IMR-90 (cell line): ENCODE measurements around the gene COPS9. TPM values are rescaled to one million over a fixed set of nuclear protein-coding genes. Genes with fewer than 3 reads are reported as not detected.

Experiments
- ATAC-seq: fragments of 200-7000 bp; cut with Tn5 transposase; 2 replicates; pipeline ENCODE4 v1.9.1; 2020; ENCODE audit warnings: low read depth, mild to moderate bottlenecking, moderate library complexity
- BruUV-seq: library from RNA; stranded (reverse); fragments of 400-500 nt; replicated peaks from 2 replicates; lab custom pipeline; 2021; lab: Mats Ljungman, UMichigan
- CTCF ChIA-PET: fragments of 300-600 bp; formaldehyde crosslinking; extraction: SDS; loops from one replicate; lab custom pipeline; 2021; ENCODE audit warnings: antibody characterized with exemption; lab: Yijun Ruan, JAX
- POLR2A ChIA-PET: fragments of 300-600 bp; sonication (Branson Sonifier 250); formaldehyde crosslinking; loops from one replicate; lab custom pipeline; 2022; ENCODE audit warnings: antibody characterized with exemption; ENCODE audit not compliant: unreplicated experiment; lab: Charles Lee
- DNase-seq: peaks from one replicate; pipeline ENCODE4 v3.0.0; 2013
- H2AFZ ChIP-seq: replicated peaks from 2 replicates; pipeline ENCODE3; 2013; ENCODE audit warnings: low read length, mild to moderate bottlenecking; ENCODE audit not compliant: poor library complexity
- H2AK5ac ChIP-seq: 2 replicates; pipeline ENCODE4 v1.6.1; 2013; ENCODE audit warnings: low read depth, low read length, inconsistent platforms
- H2AK9ac ChIP-seq: replicated peaks from 2 replicates; pipeline ENCODE3; 2013; ENCODE audit warnings: mild to moderate bottlenecking, low read depth, low read length, moderate library complexity; ENCODE audit not compliant: poor library complexity
- H2BK120ac ChIP-seq: 2 replicates; pipeline ENCODE4 v1.6.1; 2013; ENCODE audit warnings: low read depth, low read length, inconsistent platforms
- H2BK15ac ChIP-seq: 3 replicates; pipeline ENCODE4 v1.6.1; 2013; ENCODE audit warnings: low read depth, low read length, inconsistent platforms
- H2BK20ac ChIP-seq: 2 replicates; pipeline ENCODE4 v1.6.1; 2013; ENCODE audit warnings: low read depth, mild to moderate bottlenecking, inconsistent platforms, low read length, moderate library complexity
- H2BK5ac ChIP-seq: 2 replicates; pipeline ENCODE4 v1.6.1; 2013; ENCODE audit warnings: mild to moderate bottlenecking, low read depth, low read length, inconsistent platforms; ENCODE audit not compliant: poor library complexity, severe bottlenecking
- H3K14ac ChIP-seq: replicated peaks from 2 replicates; pipeline ENCODE4 v1.6.1; 2013; ENCODE audit warnings: low read depth, low read length, inconsistent platforms
- H3K18ac ChIP-seq: 2 replicates; pipeline ENCODE4 v1.6.1; 2013; ENCODE audit warnings: low read depth, low read length, control low read depth
- H3K23ac ChIP-seq: 2 replicates; pipeline ENCODE4 v1.6.1; 2013; ENCODE audit warnings: low read depth, low read length, inconsistent platforms
- H3K27ac ChIP-seq: 2 replicates; pipeline ENCODE4 v1.5.1; 2013; ENCODE audit warnings: mild to moderate bottlenecking, control low read depth, low read length; ENCODE audit not compliant: insufficient read depth
- H3K27me3 ChIP-seq: 2 replicates; pipeline ENCODE4 v1.6.1; 2013; ENCODE audit warnings: low read length; ENCODE audit not compliant: control insufficient read depth, insufficient read depth
- H3K36me3 ChIP-seq: 2 replicates; pipeline ENCODE4 v1.6.1; 2013; ENCODE audit warnings: low read length, mixed read lengths; ENCODE audit not compliant: control insufficient read depth, insufficient read depth
- H3K4ac ChIP-seq: 2 replicates; pipeline ENCODE4 v1.6.1; 2013; ENCODE audit warnings: low read depth, low read length, inconsistent platforms
- H3K4me1 ChIP-seq: 2 replicates; pipeline ENCODE4 v1.6.1; 2013; ENCODE audit warnings: low read length, mixed read lengths; ENCODE audit not compliant: control insufficient read depth, insufficient read depth
- H3K4me2 ChIP-seq: 2 replicates; pipeline ENCODE4 v1.6.1; 2013; ENCODE audit warnings: low read depth, mild to moderate bottlenecking, control low read depth, low read length, moderate library complexity
- H3K4me3 ChIP-seq: 2 replicates; pipeline ENCODE4 v1.5.1; 2013; ENCODE audit warnings: low read depth, mild to moderate bottlenecking, control low read depth, low read length, moderate library complexity; ENCODE audit not compliant: insufficient read depth
- H3K56ac ChIP-seq: 2 replicates; pipeline ENCODE4 v1.6.1; 2013; ENCODE audit warnings: low read length, inconsistent platforms; ENCODE audit not compliant: insufficient read depth; ENCODE audit errors: extremely low read depth
- H3K79me1 ChIP-seq, 2 experiments: 2 replicates each; pipeline ENCODE4 v1.6.1; 2013; ENCODE audit warnings: low read length in 2 of 2, inconsistent platforms in 1 of 2, low read depth in 1 of 2
- H3K9ac ChIP-seq: 2 replicates; pipeline ENCODE4 v1.6.1; 2013; ENCODE audit warnings: low read depth, low read length, control low read depth
- H3K9me1 ChIP-seq: 2 replicates; pipeline ENCODE4 v1.6.1; 2013; ENCODE audit warnings: low read length, inconsistent platforms; ENCODE audit not compliant: insufficient read depth
- H3K9me3 ChIP-seq: 2 replicates; pipeline ENCODE4 v1.6.1; 2013; ENCODE audit warnings: low read length; ENCODE audit not compliant: control insufficient read depth, insufficient read depth
- H4K20me1 ChIP-seq: 2 replicates; pipeline ENCODE4 v1.6.1; 2013; ENCODE audit warnings: low read length, inconsistent platforms; ENCODE audit not compliant: insufficient read depth
- H4K5ac ChIP-seq: 2 replicates; pipeline ENCODE4 v1.6.1; 2013; ENCODE audit warnings: mild to moderate bottlenecking, low read depth, low read length, control low read depth
- H4K8ac ChIP-seq, 2 experiments: 2 replicates each; pipeline ENCODE4 v1.6.1; 2013; ENCODE audit warnings: low read depth in 2 of 2, low read length in 2 of 2, control low read depth in 1 of 2, inconsistent platforms in 1 of 2
- H4K91ac ChIP-seq: 2 replicates; pipeline ENCODE4 v1.6.1; 2013; ENCODE audit warnings: low read depth, low read length, inconsistent platforms; ENCODE audit not compliant: insufficient read depth
- CHD1 ChIP-seq: IDR thresholded peaks from 2 replicates; pipeline ENCODE4 v1.6.1; 2012; ENCODE audit warnings: low read depth, low read length, improper control_type of control experiment
- MAFK ChIP-seq: IDR thresholded peaks from 2 replicates; pipeline ENCODE4 v1.6.1; 2012; ENCODE audit warnings: low read depth, low read length, improper control_type of control experiment
- WGBS, 2 experiments: methylation state at CpG; one replicate each; pipeline versions ENCODE4 v1.1.5 to v1.1.7; 2013; ENCODE audit warnings: missing lambda C conversion rate in 2 of 2; ENCODE audit not compliant: insufficient read length in 1 of 2; ENCODE audit errors: extremely low coverage in 2 of 2; 5-methylcytosine and 5-hydroxymethylcytosine counted together
- dilution Hi-C: fragments of 300-500 bp; cut with HindIII; formaldehyde crosslinking; loops from one replicate; pipeline ENCODE4 v1.14.3; 2018; ENCODE audit warnings: low sequenced_read_pairs; ENCODE audit not compliant: unreplicated experiment
- in situ Hi-C: fragments of 300-500 bp; cut with MboI; formaldehyde crosslinking; loops from 3 replicates; pipeline ENCODE4 v1.14.3; 2019; ENCODE audit warnings: low sequenced_read_pairs, inconsistent platforms, mixed read lengths
- intact Hi-C: fragments of 100-400 bp; cut with micrococcal nuclease; formaldehyde crosslinking; loops from 2 replicates; pipeline ENCODE4 v1.10.0; 2022
- polyA plus RNA-seq, 3 experiments: library from polyadenylated mRNA; depleted of rRNA; stranded (reverse); fragments of >200 nt; gene quantifications; 2 replicates each; pipeline ENCODE4 v1.2.3, GENCODE V29; 2012; ENCODE audit warnings: low replicate concordance in 1 of 3
- total RNA-seq: library from RNA; depleted of rRNA; stranded (reverse); fragments of >200 nt; gene quantifications from 2 replicates; pipeline ENCODE4 v1.2.3, GENCODE V29; 2012

The COPS9 gene
- total and polyA plus RNA-seq, 2 of the 4 experiments (the other 2 are of a cell fraction) = 85.9 to 309 TPM

GRCh38 chr2:240105982-240106381 is 30.1 kb downstream of the COPS9 start:
- ChIA-PET POLR2A (no interaction called here), CTCF (no interaction called here)
- dilution Hi-C loops (no loop called here), in situ Hi-C loops (no loop called here), intact Hi-C loops (no loop called here)
- no peak overlapping the region for H3K14ac ChIP-seq
- no peak overlapping the region for H3K23ac ChIP-seq
- no peaks in the 10 kb centered on the region for H3K36me3 ChIP-seq
- H3K4me1 ChIP-seq = no peaks in the 10 kb centered on the region
- H2AK9ac ChIP-seq = no peak overlapping the region
- no peak overlapping the region for H2AFZ ChIP-seq
- no peak overlapping the region for H3K4ac ChIP-seq
- H4K20me1 ChIP-seq = no peaks in the 10 kb centered on the region
- no peak overlapping the region for H3K27ac ChIP-seq
- no peak overlapping the region for H3K18ac ChIP-seq
- DNase-seq (no peak), ATAC-seq (no peak)
- TF ChIP-seq MAFK = no peak
- TF ChIP-seq CHD1 = no peak
- no TSS peak for BruUV-seq
- H3K27me3 ChIP-seq = peaks cover 3% of the 10 kb centered on the region
- WGBS, 2 experiments = 45% methylated on average over 5 of the region's 11 CpGs; no CpG with 5 or more reads in 1 of the 2 experiments
- H3K4me2 ChIP-seq = no peak overlapping the region
- H4K91ac ChIP-seq = no peak overlapping the region
- H3K79me1 ChIP-seq = no peaks in the 10 kb centered on the region
- no peak overlapping the region for H2BK15ac ChIP-seq
- no peak overlapping the region for H3K4me3 ChIP-seq
- no peak overlapping the region for H2BK5ac ChIP-seq
- no peak overlapping the region for H4K5ac ChIP-seq
- no peak overlapping the region for H2AK5ac ChIP-seq
- no peak overlapping the region for H3K56ac ChIP-seq
- peaks cover 2% of the 10 kb centered on the region; the same call in 1 of the 2 replicates for H3K9me1 ChIP-seq
- no peak overlapping the region for H3K9ac ChIP-seq
- H2BK120ac ChIP-seq = no peak overlapping the region
- no peaks in the 10 kb centered on the region for H3K9me3 ChIP-seq
- no peak overlapping the region for H4K8ac ChIP-seq
- no peak overlapping the region for H2BK20ac ChIP-seq
